Body of pancreas (tissue), 4 donors: Measurements from ENCODE around the gene COL5A2. TPM values are rescaled to one million over a fixed set of nuclear protein-coding genes. Genes with fewer than 3 reads are reported as not detected.

Experiments used
- ATAC-seq: fragments of 150-250 bp; one replicate; pipeline ENCODE4 v1.9.1; 2016
- DNase-seq, 4 donors: peaks; one replicate each; pipeline ENCODE4 v3.0.0-alpha.2; 2019
- H3K27ac ChIP-seq, 4 donors: fragments of 200-600 bp; sonication (generic); 1 replicate in 3 of 4; 2 replicates in 1 of 4; pipeline versions ENCODE4 v1.5.1 to v1.6.1; 2016 to 2019; ENCODE audit warnings: mild to moderate bottlenecking in 1 of 4, mixed read lengths in 1 of 4, moderate library complexity in 1 of 4
- H3K27me3 ChIP-seq, 2 donors: fragments of 200-600 bp; sonication (generic); one replicate each; pipeline ENCODE4 v1.6.0; 2016; ENCODE audit warnings: mild to moderate bottlenecking in 1 of 2
- H3K36me3 ChIP-seq, 2 donors: fragments of 200-600 bp; sonication (generic); replicated peaks in 1 of 2; 2 replicates each; pipeline ENCODE4 v1.5.1; 2016; ENCODE audit warnings: low read depth in 2 of 2; ENCODE audit not compliant: insufficient read depth in 1 of 2
- H3K4me1 ChIP-seq: fragments of 200-600 bp; sonication (generic); one replicate; pipeline ENCODE4 v1.6.0; 2016
- H3K4me3 ChIP-seq, 2 donors: fragments of 200-600 bp; sonication (generic); 1 replicate in 1 of 2; 2 replicates in 1 of 2; pipeline ENCODE4 v1.5.1; 2016 to 2019
- H3K9me3 ChIP-seq, 3 donors: fragments of 200-600 bp; sonication (generic); 1 replicate in 2 of 3; 2 replicates in 1 of 3; pipeline ENCODE4 v1.5.1; 2016
- POLR2A ChIP-seq, 3 donors: fragments of 450-650 bp; IDR thresholded peaks; one replicate each; pipeline ENCODE4 v1.6.1; 2016; ENCODE audit warnings: antibody characterized with exemption in 3 of 3, mild to moderate bottlenecking in 2 of 3
- WGBS, 2 donors: methylation state at CpG; one replicate each; pipeline ENCODE4 v1.1.5; 2017; 5-methylcytosine and 5-hydroxymethylcytosine counted together
- intact Hi-C: fragments of 100-400 bp; cut with DNase I; formaldehyde crosslinking; loops from one replicate; pipeline ENCODE4 v1.15.1; 2023
- total RNA-seq, 2 donors: library from RNA; depleted of rRNA; stranded (reverse); fragments of >200 nt; gene quantifications; one replicate each; pipeline ENCODE4 v1.1.0, GENCODE V29; 2016
- TF ChIP-seq, protein P1 (sequence below), 7 experiments: fragments of 450-650 bp in 4 of 7; fragments of 200-600 bp in 3 of 7; sonication (generic) in 3 of 7; IDR thresholded peaks; one replicate each; pipeline ENCODE4 v1.5.1; 2016 to 2019; ENCODE audit warnings: antibody characterized with exemption in 7 of 7

COL5A2 gene
- total RNA-seq, 2 donors from 2014 or later = 10.1 to 24.1 TPM

GRCh38 chr2:189157456-189157855, 22.1 kb downstream of the COL5A2 start:
- Histone ChIP-seq H3K27ac (no peak overlapping the region), H3K9me3 (no peaks in the 10 kb centered on the region), H3K4me3 (no peak overlapping the region), H3K4me1 (no peaks in the 10 kb centered on the region), H3K36me3 (no peaks in the 10 kb centered on the region), H3K27me3 (no peaks in the 10 kb centered on the region)
- intact Hi-C loops = no loop called here
- DNase-seq (no peak), ATAC-seq (no peak)
- TF ChIP-seq, protein P1, sequence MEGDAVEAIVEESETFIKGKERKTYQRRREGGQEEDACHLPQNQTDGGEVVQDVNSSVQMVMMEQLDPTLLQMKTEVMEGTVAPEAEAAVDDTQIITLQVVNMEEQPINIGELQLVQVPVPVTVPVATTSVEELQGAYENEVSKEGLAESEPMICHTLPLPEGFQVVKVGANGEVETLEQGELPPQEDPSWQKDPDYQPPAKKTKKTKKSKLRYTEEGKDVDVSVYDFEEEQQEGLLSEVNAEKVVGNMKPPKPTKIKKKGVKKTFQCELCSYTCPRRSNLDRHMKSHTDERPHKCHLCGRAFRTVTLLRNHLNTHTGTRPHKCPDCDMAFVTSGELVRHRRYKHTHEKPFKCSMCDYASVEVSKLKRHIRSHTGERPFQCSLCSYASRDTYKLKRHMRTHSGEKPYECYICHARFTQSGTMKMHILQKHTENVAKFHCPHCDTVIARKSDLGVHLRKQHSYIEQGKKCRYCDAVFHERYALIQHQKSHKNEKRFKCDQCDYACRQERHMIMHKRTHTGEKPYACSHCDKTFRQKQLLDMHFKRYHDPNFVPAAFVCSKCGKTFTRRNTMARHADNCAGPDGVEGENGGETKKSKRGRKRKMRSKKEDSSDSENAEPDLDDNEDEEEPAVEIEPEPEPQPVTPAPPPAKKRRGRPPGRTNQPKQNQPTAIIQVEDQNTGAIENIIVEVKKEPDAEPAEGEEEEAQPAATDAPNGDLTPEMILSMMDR (IDR thresholded peaks at IDR 0.05) = no peak
- TF ChIP-seq POLR2A (IDR thresholded peaks at IDR 0.05) = no peak

- H3K27me3 ChIP-seq = no peaks in the 10 kb centered on the region
- H3K36me3 ChIP-seq = no peaks in the 10 kb centered on the region
- no peaks in the 10 kb centered on the region for H3K9me3 ChIP-seq
- intact Hi-C loops = no loop called here
- H3K27ac ChIP-seq = no peak overlapping the region
- H3K4me1 ChIP-seq = no peaks in the 10 kb centered on the region
- WGBS, 2 donors = 88 to 100% methylated on average over 1 of the region's 1 CpG
- no peak overlapping the region for H3K4me3 ChIP-seq
- DNase-seq (no peak), ATAC-seq (no peak)
- TF ChIP-seq, protein P1 (IDR thresholded peaks at IDR 0.05) = no peak
- TF ChIP-seq POLR2A (IDR thresholded peaks at IDR 0.05) = no peak
These were observed 23.8 kb downstream of the COL5A2 start for GRCh38 chr2:189155795-189156194.

GRCh38 chr2:189153619-189154018, 25.9 kb downstream of the COL5A2 start:
- DNase-seq (no peak), ATAC-seq (no peak)
- no peaks in the 10 kb centered on the region for H3K9me3 ChIP-seq
- H3K4me3 ChIP-seq = no peak overlapping the region
- intact Hi-C loops = no loop called here
- no peaks in the 10 kb centered on the region for H3K27me3 ChIP-seq
- no peaks in the 10 kb centered on the region for H3K4me1 ChIP-seq
- H3K36me3 ChIP-seq = no peaks in the 10 kb centered on the region
- no peak overlapping the region for H3K27ac ChIP-seq
- TF ChIP-seq, protein P1 (IDR thresholded peaks at IDR 0.05) = no peak
- TF ChIP-seq POLR2A (IDR thresholded peaks at IDR 0.05) = no peak
- WGBS, 2 donors = 62 to 72% methylated on average over 2 of the region's 2 CpGs

DNA sequence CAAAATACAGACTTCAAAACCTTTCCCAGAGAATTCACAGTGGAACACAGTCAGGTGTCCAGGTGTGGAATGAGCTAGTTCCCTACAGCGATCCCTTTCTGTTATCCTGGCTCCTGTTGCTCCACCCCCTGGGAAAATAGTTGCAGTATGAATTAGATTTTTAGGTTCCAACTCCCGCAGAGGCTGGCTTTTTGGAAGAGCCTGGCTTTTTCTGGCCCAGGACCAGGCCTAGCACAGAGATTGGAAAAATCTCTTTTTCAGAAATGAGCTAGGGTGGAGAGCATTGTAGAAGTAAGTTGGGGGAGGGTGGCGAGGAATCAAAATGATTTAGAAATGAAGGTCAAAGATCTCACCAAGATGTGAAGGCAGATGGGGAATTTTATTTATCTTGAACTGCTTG, 27.1 kb downstream of the COL5A2 start:
- intact Hi-C loops = no loop called here
- no peak for DNase-seq
- Histone ChIP-seq H3K4me3 (no peak overlapping the region), H3K27ac (no peak overlapping the region), H3K4me1 (no peaks in the 10 kb centered on the region), H3K36me3 (no peaks in the 10 kb centered on the region), H3K27me3 (no peaks in the 10 kb centered on the region), H3K9me3 (no peaks in the 10 kb centered on the region)
- WGBS, 2 donors = 83 to 84% methylated on average over 3 of the region's 3 CpGs
- no peak for ATAC-seq
- TF ChIP-seq, protein P1 (IDR thresholded peaks at IDR 0.05) = no peak
- TF ChIP-seq POLR2A (IDR thresholded peaks at IDR 0.05) = no peak

- Histone ChIP-seq H3K4me1 (no peaks in the 10 kb centered on the region), H3K27ac (no peak overlapping the region), H3K4me3 (no peak overlapping the region), H3K27me3 (no peaks in the 10 kb centered on the region), H3K9me3 (no peaks in the 10 kb centered on the region), H3K36me3 (no peaks in the 10 kb centered on the region)
- ATAC-seq = no peak
- intact Hi-C loops = no loop called here
- DNase-seq = no peak
- TF ChIP-seq, protein P1 (IDR thresholded peaks at IDR 0.05) = no peak
- TF ChIP-seq POLR2A (IDR thresholded peaks at IDR 0.05) = no peak
These were observed 27.7 kb downstream of the COL5A2 start for GRCh38 chr2:189151906-189152305.
